SK-N-DZ (cell line): ENCODE data around the gene LTBP4. TPM values are rescaled to one million over a fixed set of nuclear protein-coding genes. Genes with fewer than 3 reads are reported as not detected.
A peak's percentile ranks its signal among the peaks of the same experiment; 100 is the strongest.
"Not testable (repeated sequence)": the region's sequence is repeated elsewhere in the genome, so short reads cannot be mapped to it uniquely, and the experiment has no call there.

Experiments
- DNase-seq: peaks from one replicate; pipeline ENCODE4 v3.0.0-alpha.2; 2015; ENCODE audit warnings: low spot score
- polyA plus RNA-seq, 2 experiments: library from polyadenylated mRNA; depleted of rRNA; stranded (reverse); fragments of >200 nt; gene quantifications; 2 replicates each; pipeline ENCODE4 v1.2.3, GENCODE V29; 2014

Gene LTBP4
- 29.0 and 34.3 TPM in 2 replicates for polyA plus RNA-seq (2014; cell fraction: cytosol; rRNA removed)
- 273 and 335 TPM in 2 replicates for polyA plus RNA-seq (2014; cell fraction: nucleus; rRNA removed)

- DNase-seq: no peak
Measured at GRCh38 chr19:40601134-40601974, at the start of gene LTBP4. TSS of gene LTBP4 (plus strand) at chr19:40601369. CDS start at chr19:40601388, 19 bp downstream.

GRCh38 chr19:40552848-40553247, 48.3 kb upstream of the LTBP4 start:
- no peak for DNase-seq

- DNase-seq: no peak
Measured at GRCh38 chr19:40553885-40554857, 47.0 kb upstream of the LTBP4 start.

GRCh38 chr19:40555978-40556689, 45.0 kb upstream of the LTBP4 start:
- no peak for DNase-seq

GRCh38 chr19:40556953-40557530, 44.1 kb upstream of the LTBP4 start:
- DNase-seq: no peak

- no peak for DNase-seq
Measured at GRCh38 chr19:40559394-40559793, 41.8 kb upstream of the LTBP4 start.

- DNase-seq: no peak
Measured at GRCh38 chr19:40560092-40560507, 41.1 kb upstream of the LTBP4 start.

GRCh38 chr19:40561947-40562346, 39.2 kb upstream of the LTBP4 start:
- DNase-seq: no peak

GRCh38 chr19:40564535-40564934, 36.6 kb upstream of the LTBP4 start:
- not testable (repeated sequence) for DNase-seq

- DNase-seq: no peak
Measured at GRCh38 chr19:40565355-40565754, 35.8 kb upstream of the LTBP4 start.

GRCh38 chr19:40565910-40566495, 35.2 kb upstream of the LTBP4 start:
- no peak for DNase-seq

GRCh38 chr19:40567040-40567749, 34.0 kb upstream of the LTBP4 start:
- no peak for DNase-seq

- no peak for DNase-seq
Measured at GRCh38 chr19:40567750-40568494, 33.2 kb upstream of the LTBP4 start.

- DNase-seq: peak; percentile 98
Measured at GRCh38 chr19:40570313-40571004, 30.7 kb upstream of the LTBP4 start.

- DNase-seq: no peak
Measured at GRCh38 chr19:40571005-40571318, 30.2 kb upstream of the LTBP4 start.

GRCh38 chr19:40571831-40572495, 29.2 kb upstream of the LTBP4 start:
- DNase-seq: no peak

- DNase-seq: no peak
Measured at GRCh38 chr19:40575326-40575725, 25.8 kb upstream of the LTBP4 start.

- peak; percentile 36 for DNase-seq
Measured at GRCh38 chr19:40576151-40576584, 25.0 kb upstream of the LTBP4 start.
